HG03571 (cell line): ENCODE measurements around the gene ELK3.

Source experiments
- ATAC-seq: cut with Tn5 transposase; IDR thresholded peaks from one replicate; pipeline ENCODE4 v1.9.1; 2021; ENCODE audit not compliant: unreplicated experiment

The ELK3 gene

GRCh38 chr12:96256672-96257361, 62.6 kb downstream of the ELK3 start:
- no peak for ATAC-seq

DNA sequence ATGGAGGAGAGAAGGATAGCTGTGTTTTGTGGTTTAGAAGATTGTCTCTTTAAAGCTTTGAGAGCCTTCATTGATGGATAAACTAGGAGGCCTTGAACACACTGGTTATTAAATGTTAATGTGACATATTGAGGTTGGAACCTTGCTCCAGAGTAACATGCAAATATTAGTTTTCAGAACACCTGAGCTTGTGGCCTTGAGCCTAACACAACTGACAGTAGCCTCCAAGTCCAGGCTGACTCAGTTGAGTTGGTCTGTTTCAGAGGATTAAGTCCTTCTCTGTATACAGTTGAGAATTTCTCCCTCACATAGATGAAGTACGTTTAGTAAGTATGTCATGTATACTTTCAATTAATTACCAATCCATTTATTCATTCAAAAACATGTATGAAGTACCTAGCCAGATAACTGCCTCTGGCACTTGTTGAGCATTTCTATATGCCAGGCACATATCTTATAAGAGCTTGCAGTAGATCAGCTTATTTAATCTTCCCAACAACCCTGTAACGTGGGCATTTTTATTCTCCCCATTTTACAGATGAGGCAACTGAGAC, 63.5 kb downstream of the ELK3 start:
- no peak for ATAC-seq

DNA sequence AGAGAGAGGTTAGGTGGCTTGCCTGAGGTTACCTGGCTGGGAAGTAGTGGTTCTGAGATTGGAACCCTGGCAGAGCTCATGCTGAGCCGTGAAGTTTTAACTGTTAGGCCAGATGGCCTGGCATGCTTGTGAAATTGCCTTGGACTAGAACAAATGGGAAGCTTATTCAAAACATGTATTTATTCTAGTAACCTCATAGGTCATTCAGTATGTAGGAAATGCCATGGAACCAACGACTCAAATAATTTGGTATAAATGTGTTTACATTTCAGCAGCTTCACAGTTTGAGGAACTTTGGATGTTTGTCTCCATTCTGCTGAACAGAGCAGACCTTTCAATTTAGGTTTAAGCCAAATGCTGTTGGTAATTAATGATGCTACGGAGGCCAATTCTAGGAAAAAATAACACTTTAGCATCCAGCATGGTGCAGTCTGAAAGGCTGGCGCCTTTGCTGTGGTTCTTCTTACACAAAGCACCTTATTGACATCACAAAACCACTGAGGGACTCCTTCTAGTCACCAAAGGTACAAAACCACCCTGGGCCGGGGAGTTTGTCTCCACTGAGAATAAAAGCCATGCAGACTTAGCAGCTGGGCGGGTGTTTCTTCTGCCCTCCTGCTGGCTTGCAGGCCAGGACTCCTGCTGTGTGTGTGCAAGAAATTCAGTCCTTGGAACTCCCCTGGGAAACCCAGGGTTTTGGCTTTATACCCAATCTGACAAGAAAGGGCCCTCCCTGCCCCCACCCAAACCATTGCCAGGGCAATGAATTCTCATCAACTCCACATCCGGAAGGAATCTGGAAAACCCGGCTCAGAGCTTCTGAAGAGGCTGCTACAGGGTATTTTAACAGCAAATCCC, 64.2 kb downstream of the ELK3 start:
- no peak for ATAC-seq

- ATAC-seq = no peak
Measured at GRCh38 chr12:96260231-96260630, 66.1 kb downstream of the ELK3 start.

DNA sequence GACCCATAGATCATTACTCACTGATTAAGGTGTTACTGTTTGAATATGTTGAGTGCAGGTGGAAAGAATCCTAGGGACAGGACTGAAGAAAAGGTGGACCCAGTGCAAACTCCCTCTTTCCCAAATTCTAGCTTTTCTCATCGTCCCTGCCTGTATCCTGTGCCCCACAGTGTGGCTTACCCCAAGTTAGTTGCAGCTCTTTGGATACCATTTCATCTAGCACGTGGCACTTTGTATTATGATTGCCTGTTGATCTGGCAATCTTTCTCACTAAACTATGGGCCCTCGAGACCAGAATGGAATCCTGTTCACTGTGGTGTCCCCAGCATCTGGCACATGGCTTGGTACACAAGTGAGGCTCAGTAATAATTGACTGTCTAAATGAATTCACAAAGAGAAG, 66.5 kb downstream of the ELK3 start:
- ATAC-seq = no peak

- no peak for ATAC-seq
Measured at GRCh38 chr12:96261557-96261956, 67.4 kb downstream of the ELK3 start.

DNA sequence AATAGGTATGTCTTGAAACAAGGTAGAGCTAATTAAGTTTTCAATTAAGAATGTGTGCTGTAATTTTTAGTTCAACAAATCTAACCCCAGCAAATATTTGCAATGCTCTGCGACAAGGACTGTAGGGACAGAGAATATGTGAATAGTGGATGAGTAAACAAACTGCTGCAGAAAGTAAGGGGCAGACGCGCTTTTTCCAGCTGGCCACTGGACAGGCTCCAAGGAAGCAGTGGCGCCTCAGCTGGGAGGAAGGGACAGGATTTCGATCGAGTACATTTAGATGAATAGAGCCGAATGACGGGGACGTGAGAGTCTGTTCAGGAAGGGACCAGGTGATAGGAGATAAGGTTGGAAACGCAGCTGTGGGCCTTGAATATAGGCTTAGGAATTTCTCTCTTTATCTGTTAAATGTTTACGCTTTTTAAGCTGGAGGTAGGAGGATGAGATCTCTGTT, 69.3 kb downstream of the ELK3 start:
- no peak for ATAC-seq

DNA sequence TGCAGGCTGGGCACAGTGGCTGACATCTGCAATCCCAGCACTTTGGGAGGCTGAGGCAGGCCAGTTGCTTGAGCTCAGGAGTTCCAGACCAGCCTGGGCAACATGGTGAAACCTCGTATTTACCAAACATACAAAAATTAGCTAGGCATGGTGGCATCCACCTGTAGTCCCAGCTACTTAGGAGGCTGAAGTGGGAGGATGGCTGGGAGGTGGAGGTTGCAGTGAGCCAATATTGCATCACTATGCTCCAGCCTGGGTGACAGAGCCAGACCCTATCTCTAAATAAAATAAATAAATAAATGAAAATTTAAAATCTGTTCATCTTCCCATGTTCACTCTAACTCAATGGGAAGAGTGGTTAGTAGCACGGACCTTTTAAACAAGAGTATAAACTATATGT, 71.2 kb downstream of the ELK3 start:
- no peak for ATAC-seq

- no peak for ATAC-seq
Measured at GRCh38 chr12:96265836-96266235, 71.7 kb downstream of the ELK3 start.

GRCh38 chr12:96266238-96266637, 72.1 kb downstream of the ELK3 start:
- ATAC-seq = no peak

DNA sequence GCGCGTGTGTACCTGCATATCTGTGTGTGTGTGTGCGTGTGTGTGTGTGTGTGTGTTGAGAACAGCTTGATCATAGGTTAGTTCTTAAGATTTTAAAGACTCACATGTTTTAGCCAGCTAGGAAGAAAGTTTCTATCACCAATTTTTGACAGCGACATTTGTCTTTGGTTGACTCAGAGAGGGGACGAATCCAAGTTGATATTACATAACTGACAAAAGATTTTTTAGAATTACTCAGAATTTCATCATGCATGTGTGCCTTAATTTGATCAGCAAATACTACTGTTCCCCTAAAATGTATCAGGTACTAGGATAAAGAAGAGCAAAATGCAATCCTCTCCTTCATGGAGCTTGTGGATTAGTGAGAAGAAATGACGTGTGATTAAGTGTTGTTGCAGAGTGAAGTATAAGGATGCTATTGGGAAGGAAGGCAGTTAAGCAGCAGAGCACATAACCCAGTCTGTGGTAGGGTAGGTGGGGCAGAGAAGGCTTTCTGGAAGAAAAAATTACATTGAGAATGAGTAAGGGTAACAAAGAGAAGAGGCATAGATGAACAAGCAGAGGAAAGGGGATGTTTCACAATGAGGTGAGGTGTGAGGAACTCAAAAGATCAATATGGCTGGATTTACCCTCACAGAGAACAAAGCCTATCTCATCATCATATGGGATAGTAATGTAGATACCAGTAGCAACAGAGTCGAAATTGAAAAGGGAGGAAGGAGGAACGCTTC, 77.5 kb downstream of the ELK3 start:
- ATAC-seq = no peak

- ATAC-seq = peak; percentile 55
Measured at GRCh38 chr12:96274331-96274730, 80.2 kb downstream of the ELK3 start.

- ATAC-seq = no peak
Measured at GRCh38 chr12:96285158-96285557, 91.0 kb downstream of the ELK3 start.

DNA sequence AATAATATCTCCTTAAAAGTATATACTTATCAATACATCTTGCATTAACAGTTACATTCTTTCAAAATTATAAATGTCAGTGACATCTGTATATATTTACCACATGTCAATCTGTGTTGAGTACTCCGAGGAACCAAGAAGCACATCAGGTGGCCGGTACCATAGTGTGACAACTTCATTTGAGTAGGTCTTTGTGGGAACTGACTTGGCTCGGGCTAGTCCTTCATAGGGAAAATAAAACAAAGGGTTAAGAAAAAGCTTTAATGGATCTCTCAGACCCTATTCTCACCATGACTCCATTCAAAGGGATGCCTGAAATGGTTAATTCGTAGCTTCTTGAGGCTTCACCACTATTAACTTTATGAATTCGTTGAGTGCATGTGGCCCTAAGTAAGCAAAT, 94.9 kb downstream of the ELK3 start:
- no peak for ATAC-seq

- no peak for ATAC-seq
Measured at GRCh38 chr12:96293093-96293492, 98.9 kb downstream of the ELK3 start.

DNA sequence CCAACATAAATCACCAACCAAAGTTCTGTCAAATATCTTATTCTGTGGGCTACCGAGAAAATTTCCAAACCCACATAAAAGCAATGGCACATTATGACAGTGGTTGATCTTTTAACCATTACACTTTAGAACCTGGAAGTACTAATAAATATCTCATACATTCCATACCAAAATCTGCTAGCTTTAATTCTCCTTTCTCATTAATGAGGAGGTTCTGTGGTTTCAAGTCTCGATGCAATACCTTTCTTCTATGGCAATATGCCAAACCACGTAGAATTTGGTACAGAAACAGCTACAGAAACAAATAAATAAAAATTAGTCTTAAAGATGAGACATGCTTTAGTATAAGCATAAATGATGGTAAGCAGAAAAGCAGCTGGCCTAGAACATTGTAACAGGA, 100.7 kb downstream of the ELK3 start:
- no peak for ATAC-seq

DNA sequence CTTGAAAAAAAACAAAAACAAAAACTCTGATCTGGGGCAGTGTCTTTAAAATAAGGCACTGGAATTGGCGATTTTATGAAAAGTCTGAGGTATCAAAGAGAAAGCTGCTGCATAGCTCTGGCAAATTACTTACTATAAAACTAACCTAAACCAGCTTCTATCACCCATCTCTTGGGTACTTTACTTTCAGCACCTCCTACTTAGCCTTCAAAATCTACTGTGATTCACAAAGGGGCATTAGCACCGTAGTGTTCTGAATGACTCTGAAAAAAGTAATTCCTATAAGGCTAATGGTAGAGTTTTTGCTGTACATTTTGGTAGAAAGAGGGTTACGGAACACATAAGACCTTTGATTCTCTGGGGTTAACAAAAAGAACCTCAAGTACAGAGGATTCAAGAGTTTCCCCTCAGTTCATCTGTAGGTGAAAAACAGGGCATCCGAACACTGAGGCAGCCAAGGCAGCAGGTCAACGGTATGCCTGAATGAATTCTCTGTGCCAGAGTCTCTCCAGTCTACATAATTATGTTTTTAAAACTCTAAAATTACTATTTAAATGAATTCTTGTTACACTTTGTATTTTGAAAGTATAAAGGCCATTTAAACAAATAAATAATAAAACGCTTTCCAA, 101.5 kb downstream of the ELK3 start:
- no peak for ATAC-seq

GRCh38 chr12:96297504-96297903, 103.3 kb downstream of the ELK3 start:
- no peak for ATAC-seq

GRCh38 chr12:96300064-96300463, 105.9 kb downstream of the ELK3 start:
- ATAC-seq = no peak

DNA sequence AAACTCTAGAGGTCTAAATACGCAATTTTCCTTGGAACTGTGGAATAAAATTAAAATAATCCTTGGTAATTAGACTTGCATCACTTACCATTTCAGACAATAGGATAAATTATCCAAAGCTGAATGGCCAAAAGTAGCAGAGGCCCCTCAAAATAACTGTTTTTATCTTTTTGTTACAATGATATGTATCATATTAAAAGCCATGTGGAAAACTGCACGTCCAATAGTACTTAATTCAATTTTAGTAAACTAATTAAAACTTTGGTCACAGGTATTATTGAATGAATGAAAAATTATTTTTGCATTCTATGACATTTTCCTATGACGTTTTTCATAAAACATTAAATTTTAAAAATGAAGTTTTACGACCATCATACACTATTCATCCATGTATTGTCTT, 107.6 kb downstream of the ELK3 start:
- ATAC-seq = no peak
